AG09319 (cell line): Measurements from ENCODE around the gene EEF1AKMT2.
A peak's percentile ranks its signal among the peaks of the same experiment; 100 is the strongest.

ENCODE experiments used
- DNase-seq: peaks from one replicate; pipeline ENCODE4 v3.0.0-alpha.2; 2010; ENCODE audit warnings: low read depth; ENCODE audit errors: extremely low read depth
- TF ChIP-seq, protein P1 (sequence below): IDR thresholded peaks from 2 replicates; pipeline ENCODE4 v1.5.1; 2011; ENCODE audit warnings: low read depth, mild to moderate bottlenecking, inconsistent platforms, low read length, moderate library complexity

EEF1AKMT2 gene

DNA sequence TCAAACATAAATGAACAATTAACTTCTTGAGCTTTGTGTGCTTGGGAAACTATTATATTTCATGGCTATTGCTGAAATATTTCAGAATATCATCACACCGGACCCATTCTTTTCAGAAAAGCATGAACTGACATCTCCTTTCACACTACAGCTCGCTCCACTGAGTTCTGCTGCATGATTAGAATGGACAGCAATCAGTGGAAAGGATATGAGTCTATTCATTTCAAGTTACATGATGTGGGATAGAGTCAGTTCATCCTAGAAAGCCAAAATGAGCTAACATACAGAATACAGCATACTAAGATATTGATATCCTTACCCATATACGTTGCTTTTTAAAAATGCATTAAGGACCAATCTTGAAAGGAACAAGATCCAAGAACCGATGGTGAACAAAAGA, 46.4 kb downstream of the EEF1AKMT2 start:
- TF ChIP-seq, protein P1, sequence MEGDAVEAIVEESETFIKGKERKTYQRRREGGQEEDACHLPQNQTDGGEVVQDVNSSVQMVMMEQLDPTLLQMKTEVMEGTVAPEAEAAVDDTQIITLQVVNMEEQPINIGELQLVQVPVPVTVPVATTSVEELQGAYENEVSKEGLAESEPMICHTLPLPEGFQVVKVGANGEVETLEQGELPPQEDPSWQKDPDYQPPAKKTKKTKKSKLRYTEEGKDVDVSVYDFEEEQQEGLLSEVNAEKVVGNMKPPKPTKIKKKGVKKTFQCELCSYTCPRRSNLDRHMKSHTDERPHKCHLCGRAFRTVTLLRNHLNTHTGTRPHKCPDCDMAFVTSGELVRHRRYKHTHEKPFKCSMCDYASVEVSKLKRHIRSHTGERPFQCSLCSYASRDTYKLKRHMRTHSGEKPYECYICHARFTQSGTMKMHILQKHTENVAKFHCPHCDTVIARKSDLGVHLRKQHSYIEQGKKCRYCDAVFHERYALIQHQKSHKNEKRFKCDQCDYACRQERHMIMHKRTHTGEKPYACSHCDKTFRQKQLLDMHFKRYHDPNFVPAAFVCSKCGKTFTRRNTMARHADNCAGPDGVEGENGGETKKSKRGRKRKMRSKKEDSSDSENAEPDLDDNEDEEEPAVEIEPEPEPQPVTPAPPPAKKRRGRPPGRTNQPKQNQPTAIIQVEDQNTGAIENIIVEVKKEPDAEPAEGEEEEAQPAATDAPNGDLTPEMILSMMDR, result no peak
- DNase-seq, result no peak

DNA sequence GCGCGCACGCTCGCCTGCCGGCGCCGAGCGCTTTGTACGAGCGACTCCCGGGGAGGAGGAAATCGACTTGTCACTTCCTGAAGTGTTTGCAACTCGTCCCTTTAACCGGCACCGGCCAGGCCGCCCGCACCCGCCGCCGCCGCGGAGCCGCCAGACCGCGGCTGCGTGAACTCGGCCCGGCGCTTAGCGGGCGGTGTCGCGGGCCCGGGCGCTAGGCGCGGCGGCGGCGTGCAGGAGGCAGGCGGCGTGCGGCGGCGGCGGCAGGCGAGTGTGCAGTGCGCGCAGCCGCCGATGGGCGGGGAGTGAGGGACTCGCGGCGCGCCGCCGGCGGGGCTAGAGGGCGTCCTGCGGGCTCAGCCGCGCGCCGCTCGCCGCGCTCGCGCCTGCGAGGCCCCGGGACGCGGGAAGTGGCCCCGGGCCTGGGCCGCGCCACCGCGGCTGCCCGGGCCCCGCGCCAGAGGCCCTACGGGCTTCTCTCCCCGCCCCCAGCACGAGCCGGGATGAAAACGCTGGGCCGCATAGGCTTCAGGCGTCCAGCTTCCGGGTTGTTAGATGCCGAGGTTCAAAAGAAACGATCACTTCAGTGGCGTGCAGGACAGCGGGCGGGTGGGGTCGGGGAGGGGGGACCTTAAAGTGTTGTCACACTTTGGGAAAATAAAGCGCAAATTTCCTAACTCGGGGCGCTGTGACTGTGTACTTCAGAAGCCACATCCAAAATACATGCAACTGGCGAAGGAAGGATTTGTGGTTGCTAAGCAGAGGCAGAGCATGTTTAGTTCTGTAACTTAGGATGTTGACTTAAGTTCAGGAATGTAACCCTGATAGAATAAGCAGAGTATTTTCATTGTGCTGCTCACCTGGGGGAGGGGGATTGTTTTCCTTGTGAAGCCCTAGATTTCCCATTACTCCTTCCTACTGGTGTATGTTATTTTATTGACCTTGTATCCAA, 47.3 kb downstream of the EEF1AKMT2 start, which contains the start of gene FAM53B:
Gene FAM53B, minus strand, starts transcription at position 277 of the 949 bp plus-strand sequence. CDS start 37,665 bp downstream, outside the sequence.
- TF ChIP-seq, protein P1, result no peak
- no peak for DNase-seq

DNA sequence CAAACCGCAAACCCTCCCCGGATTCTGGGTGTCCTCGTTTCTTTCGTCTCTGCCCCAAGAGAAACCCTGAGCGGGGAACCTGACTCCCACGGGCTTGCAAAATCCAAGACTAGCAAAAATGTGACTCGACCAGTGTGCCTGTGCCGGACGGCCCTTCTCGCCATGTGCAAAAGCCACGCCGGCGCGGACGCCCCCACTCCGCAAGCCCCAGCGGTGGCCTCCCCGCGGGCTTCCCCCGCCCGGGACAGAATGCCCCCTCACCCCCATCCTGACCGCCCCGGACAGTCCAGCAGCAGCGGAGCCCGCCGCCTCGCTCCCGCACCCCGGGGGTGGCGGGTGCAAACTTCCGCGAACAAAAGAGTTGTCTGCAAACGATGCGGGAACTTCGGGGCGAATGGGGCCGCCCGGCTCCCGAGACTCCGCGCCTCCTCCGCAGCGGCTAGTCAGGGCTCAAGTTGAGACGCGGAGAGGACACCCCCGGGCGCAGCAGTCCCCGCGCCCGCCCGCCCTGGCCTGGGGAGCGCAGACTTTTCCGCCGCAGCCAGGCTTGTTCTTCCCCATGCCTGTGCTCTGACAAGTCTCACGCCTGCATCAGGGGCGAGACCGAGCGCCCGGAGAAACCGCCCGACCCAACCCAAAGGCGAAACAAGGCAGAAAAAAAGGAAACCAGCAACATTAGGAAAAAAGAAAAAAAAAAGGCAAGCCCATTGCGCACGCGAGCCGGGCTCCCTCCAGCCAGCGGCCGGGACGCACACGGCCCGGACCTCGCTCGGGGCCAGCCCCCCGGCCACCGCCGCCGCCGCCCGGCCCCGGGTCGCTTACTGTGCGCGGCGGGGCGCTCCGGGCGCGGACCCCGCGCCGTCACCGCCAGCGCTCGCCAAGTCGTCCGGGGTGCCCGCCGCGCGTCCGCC, 48.2 kb downstream of the EEF1AKMT2 start:
- TF ChIP-seq, protein P1, result no peak
- DNase-seq, result no peak

DNA sequence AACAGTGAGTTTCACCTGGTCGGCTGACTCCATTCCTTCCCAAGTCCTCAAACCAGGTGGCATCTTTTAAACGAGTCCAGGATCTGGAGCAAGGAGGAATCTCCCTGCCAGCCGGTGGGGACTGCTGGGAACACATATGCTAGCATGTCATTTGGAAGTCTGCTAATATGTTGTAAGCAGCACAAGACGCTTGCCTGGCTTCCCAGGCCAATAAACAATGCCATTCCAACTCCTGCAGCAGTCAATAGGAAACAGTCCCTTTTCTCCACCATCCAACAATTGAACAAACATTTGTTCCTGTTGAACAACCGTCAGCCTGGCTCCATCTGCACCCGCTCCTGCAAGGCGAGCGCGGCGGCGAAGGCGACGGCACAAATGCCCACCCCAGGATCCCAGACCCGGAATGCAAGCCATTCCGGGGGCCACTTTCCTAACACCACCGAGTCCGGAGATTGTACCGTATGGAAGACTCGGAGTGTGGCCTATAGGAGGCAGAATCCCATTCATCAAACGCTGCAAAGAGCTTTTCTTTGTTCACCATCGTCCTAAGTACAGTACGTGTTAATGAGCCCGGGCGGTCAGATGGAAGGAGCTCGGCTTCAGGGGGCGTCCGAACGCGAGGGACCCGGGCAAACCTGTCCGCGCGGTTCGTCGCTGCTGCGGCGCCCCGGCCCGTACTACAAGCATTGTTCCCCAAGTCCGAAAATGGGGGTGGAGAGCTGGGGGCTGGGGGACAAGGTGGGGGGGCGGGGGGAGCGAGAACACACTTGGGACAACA, 49.1 kb downstream of the EEF1AKMT2 start:
- DNase-seq, result no peak

DNA sequence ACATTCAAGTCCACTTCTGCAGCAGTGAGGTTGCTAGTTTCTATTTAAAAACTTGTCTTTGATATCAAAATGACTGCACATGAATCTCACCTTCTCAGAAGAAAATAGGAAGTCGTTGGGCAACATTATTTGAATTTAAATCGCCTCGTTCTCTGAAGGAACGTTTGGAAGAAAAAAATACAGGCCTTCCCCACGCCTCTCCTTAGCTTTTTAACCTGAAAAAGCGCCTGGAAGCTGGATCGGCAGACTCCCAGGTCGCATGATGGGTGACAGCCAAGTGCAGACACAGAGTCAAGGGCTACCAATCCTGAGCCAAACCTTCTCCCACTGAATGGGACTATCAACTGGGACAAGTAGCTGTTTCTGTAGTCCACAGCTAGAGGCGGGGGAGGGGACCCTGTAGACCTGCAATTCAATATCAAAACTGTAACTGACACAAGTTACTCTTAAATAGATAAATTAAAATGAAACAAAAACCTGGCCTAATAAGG, 49.7 kb downstream of the EEF1AKMT2 start:
- DNase-seq, result no peak
- TF ChIP-seq, protein P1, result no peak

More for the DNA sequence above, 49.1 kb downstream of the EEF1AKMT2 start:
- TF ChIP-seq, protein P1, result peak; percentile 33

DNA sequence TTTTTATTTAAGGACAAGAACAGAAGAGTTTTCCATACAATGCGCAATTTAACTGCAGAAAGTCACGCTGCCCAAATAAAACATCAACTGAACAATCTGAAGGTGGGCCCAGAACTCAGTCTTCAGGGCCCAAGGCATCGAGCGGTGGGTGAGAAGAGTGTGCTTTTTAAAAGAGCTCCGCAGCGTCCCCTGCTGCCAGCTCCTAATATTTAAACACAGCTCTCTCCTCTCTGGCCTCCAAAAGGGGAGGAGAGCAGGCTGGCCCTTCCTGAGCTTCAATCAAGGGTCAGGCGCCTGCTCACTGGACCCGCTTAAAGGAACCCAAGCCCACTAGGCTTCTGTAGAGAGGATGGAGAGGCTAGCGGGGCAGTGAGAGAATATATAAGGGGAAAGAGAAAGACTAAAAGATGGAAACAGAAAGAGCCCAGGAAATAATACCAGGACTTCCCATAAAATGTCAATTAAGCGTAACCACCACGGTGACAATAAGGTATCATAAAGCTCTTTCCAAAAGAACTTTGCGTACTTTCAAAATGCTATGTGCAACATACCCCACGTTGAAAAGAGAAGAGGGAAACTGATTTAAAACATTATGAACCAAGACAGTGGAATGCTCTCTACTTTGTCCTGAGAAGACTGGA, 50.3 kb downstream of the EEF1AKMT2 start:
- no peak for DNase-seq
- TF ChIP-seq, protein P1, result peak; percentile 80
